ENCODE data around the gene LRCH1. TPM values are rescaled to one million over a fixed set of nuclear protein-coding genes. Genes with fewer than 3 reads are reported as not detected.

Gene LRCH1
- total RNA-seq, 1 experiment from 2014 or later, result 10.5 TPM

DNA sequence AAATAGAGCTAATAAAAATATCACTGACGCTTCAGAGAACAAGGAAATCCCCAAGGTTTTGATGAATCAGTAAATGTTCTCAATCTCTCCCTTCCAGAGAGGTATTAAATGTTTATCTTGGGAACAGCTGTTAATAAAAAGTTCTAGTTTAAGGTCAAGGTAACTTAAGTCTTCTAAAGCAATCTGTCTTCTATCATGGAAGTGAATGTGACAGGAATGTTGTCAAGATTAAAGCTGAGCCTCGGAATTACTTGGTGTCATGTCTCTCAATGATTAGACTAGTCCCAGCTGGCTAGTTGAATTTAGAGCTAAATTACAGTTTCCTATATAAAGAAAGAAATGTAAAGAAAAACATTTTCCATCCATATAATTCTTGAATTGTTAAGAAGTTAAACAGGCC is 220.6 kb downstream of the LRCH1 start:
- Histone ChIP-seq H3K79me2 (ENCODE audit: low read depth) (no peaks in the 10 kb centered on the region), H3K9me2 (ENCODE audit: insufficient read depth) (no peaks in the 10 kb centered on the region), H3K27ac (no peak overlapping the region), H3K36me3 (ENCODE audit: low read depth) (peaks cover 10% of the 10 kb centered on the region; the same call in 1 of the 2 replicates), H3K4me2 (no peak overlapping the region), H4K20me1 (ENCODE audit: insufficient read depth) (no peaks in the 10 kb centered on the region), H2AFZ (no peak overlapping the region), H3K27me3 (ENCODE audit: insufficient read depth, low read depth) (no peaks in the 10 kb centered on the region), H3F3A (ENCODE audit: insufficient read depth, low read depth) (no peaks in the 10 kb centered on the region), H3K4me1 (replicated peaks; ENCODE audit: insufficient read depth) (no peaks in the 10 kb centered on the region), H3K9me3 (ENCODE audit: insufficient read depth, low read depth) (no peaks in the 10 kb centered on the region), H3K4me3 (no peak overlapping the region)
- no peak for DNase-seq
- no TSS peak for BruUV-seq (replicated peaks)
- POLR2A ChIA-PET (ENCODE audit: unreplicated experiment), result no interaction called here
- intact Hi-C loops (cut with micrococcal nuclease; ENCODE audit: unreplicated experiment), result no loop called here
- CTCF ChIA-PET, result no interaction called here
- no peak for TF ChIP-seq EZH2 (IDR thresholded peaks at IDR 0.05; ENCODE audit: low read depth)
- TF ChIP-seq, protein P1, sequence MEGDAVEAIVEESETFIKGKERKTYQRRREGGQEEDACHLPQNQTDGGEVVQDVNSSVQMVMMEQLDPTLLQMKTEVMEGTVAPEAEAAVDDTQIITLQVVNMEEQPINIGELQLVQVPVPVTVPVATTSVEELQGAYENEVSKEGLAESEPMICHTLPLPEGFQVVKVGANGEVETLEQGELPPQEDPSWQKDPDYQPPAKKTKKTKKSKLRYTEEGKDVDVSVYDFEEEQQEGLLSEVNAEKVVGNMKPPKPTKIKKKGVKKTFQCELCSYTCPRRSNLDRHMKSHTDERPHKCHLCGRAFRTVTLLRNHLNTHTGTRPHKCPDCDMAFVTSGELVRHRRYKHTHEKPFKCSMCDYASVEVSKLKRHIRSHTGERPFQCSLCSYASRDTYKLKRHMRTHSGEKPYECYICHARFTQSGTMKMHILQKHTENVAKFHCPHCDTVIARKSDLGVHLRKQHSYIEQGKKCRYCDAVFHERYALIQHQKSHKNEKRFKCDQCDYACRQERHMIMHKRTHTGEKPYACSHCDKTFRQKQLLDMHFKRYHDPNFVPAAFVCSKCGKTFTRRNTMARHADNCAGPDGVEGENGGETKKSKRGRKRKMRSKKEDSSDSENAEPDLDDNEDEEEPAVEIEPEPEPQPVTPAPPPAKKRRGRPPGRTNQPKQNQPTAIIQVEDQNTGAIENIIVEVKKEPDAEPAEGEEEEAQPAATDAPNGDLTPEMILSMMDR (conservative IDR thresholded peaks at IDR 0.05), result no peak

DNA sequence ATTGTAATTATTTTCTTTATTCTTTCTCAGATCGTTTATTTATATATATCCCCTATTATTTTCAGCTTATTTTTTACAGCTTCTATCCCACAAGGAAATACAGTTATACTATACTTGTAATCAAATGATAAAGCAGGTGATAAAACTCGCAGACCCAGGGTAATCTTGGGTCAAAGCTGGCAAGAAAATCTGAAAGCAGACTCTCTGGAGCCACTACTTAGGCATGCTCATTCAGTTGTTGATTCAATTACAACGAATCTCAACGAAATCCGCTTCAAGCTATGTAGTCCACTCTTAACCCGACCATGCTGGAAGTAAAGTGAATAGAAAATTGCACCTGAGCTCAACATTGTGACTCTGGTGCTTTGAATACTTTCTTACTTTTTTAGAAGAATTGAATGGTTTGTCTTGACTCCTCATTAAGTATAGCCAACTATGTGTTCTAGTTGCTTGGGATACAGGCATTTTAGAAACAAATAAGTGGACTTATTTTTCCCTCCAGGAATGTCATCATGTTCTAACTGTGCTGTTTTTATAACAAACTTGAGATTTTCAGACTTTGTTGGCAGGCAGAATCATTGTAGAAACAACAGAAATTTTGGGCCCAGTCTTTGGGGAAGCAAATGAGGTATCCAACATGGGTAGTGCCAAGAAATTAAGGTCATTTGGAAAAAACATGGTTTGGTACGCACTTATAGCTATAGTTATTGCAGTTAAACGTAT is 222.6 kb downstream of the LRCH1 start:
- no peaks in the 10 kb centered on the region for H3K9me3 ChIP-seq (ENCODE audit: insufficient read depth, low read depth)
- no peaks in the 10 kb centered on the region for H3K4me1 ChIP-seq (replicated peaks; ENCODE audit: insufficient read depth)
- H3K79me2 ChIP-seq (ENCODE audit: low read depth), result no peaks in the 10 kb centered on the region
- H3K4me3 ChIP-seq, result no peak overlapping the region
- BruUV-seq (replicated peaks), result no TSS peak
- no peak overlapping the region for H2AFZ ChIP-seq
- H3K27ac ChIP-seq, result no peak overlapping the region
- H3K36me3 ChIP-seq (ENCODE audit: low read depth), result peaks cover 14% of the 10 kb centered on the region; the same call in 1 of the 2 replicates
- DNase-seq, result no peak
- H3K27me3 ChIP-seq (ENCODE audit: insufficient read depth, low read depth), result no peaks in the 10 kb centered on the region
- no peaks in the 10 kb centered on the region for H3K9me2 ChIP-seq (ENCODE audit: insufficient read depth)
- TF ChIP-seq, protein P1 (conservative IDR thresholded peaks at IDR 0.05), result no peak
- TF ChIP-seq EZH2 (IDR thresholded peaks at IDR 0.05; ENCODE audit: low read depth), result no peak
- CTCF ChIA-PET, result no interaction called here
- intact Hi-C loops (cut with micrococcal nuclease; ENCODE audit: unreplicated experiment), result no loop called here
- H4K20me1 ChIP-seq (ENCODE audit: insufficient read depth), result no peaks in the 10 kb centered on the region
- H3F3A ChIP-seq (ENCODE audit: insufficient read depth, low read depth), result no peaks in the 10 kb centered on the region
- POLR2A ChIA-PET (ENCODE audit: unreplicated experiment), result interaction anchor here (0.5 kb wide), 2 partner anchors 1168 to 1471 kb away, joined by 5 to 6 read pairs; no protein-coding TSS in a partner anchor
- H3K4me2 ChIP-seq, result no peak overlapping the region

DNA sequence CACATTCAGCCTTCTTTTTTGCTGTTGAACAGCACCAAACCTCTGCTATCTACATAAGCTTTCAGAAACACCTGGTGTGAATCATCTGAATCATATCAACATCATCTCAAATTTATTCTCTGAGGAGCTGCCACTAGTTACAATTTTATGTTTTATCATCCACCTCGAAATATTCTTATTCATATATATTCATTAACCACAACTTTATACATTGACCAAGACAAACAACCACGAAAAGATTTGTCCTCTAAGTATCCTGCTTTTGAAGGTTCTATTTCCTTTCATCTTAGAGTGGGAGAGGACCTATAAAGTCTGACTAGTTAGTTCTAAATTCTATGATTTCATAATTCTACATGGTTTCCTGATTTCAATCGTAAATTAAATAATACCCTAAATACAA is 225.1 kb downstream of the LRCH1 start:
- H3K27me3 ChIP-seq (ENCODE audit: insufficient read depth, low read depth), result no peaks in the 10 kb centered on the region
- no peak overlapping the region for H3K4me3 ChIP-seq
- ChIA-PET POLR2A (ENCODE audit: unreplicated experiment) (no interaction called here), CTCF (no interaction called here)
- H3K27ac ChIP-seq, result no peak overlapping the region
- no TSS peak for BruUV-seq (replicated peaks)
- no peaks in the 10 kb centered on the region for H3K79me2 ChIP-seq (ENCODE audit: low read depth)
- H4K20me1 ChIP-seq (ENCODE audit: insufficient read depth), result no peaks in the 10 kb centered on the region
- H3K9me2 ChIP-seq (ENCODE audit: insufficient read depth), result no peaks in the 10 kb centered on the region
- H3K9me3 ChIP-seq (ENCODE audit: insufficient read depth, low read depth), result no peaks in the 10 kb centered on the region
- DNase-seq, result no peak
- no peaks in the 10 kb centered on the region for H3K4me1 ChIP-seq (replicated peaks; ENCODE audit: insufficient read depth)
- intact Hi-C loops (cut with micrococcal nuclease; ENCODE audit: unreplicated experiment), result no loop called here
- H3K36me3 ChIP-seq (ENCODE audit: low read depth), result peaks cover 20% of the 10 kb centered on the region; the same call in 1 of the 2 replicates
- no peak for TF ChIP-seq EZH2 (IDR thresholded peaks at IDR 0.05; ENCODE audit: low read depth)
- TF ChIP-seq, protein P1 (conservative IDR thresholded peaks at IDR 0.05), result no peak
- H3F3A ChIP-seq (ENCODE audit: insufficient read depth, low read depth), result no peaks in the 10 kb centered on the region
- H2AFZ ChIP-seq, result no peak overlapping the region
- H3K4me2 ChIP-seq, result no peak overlapping the region

All from PC-9 (cell line).